HG02623 (cell line): ENCODE measurements around the gene PRKRIP1.
"Not testable (repeated sequence)": the region's sequence is repeated elsewhere in the genome, so short reads cannot be mapped to it uniquely, and the experiment has no call there.

Experiments used
- ATAC-seq: cut with Tn5 transposase; IDR thresholded peaks from one replicate; pipeline ENCODE4 v1.9.1; 2021; ENCODE audit warnings: moderate library complexity; ENCODE audit not compliant: unreplicated experiment

Gene PRKRIP1, protein sequence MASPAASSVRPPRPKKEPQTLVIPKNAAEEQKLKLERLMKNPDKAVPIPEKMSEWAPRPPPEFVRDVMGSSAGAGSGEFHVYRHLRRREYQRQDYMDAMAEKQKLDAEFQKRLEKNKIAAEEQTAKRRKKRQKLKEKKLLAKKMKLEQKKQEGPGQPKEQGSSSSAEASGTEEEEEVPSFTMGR

DNA sequence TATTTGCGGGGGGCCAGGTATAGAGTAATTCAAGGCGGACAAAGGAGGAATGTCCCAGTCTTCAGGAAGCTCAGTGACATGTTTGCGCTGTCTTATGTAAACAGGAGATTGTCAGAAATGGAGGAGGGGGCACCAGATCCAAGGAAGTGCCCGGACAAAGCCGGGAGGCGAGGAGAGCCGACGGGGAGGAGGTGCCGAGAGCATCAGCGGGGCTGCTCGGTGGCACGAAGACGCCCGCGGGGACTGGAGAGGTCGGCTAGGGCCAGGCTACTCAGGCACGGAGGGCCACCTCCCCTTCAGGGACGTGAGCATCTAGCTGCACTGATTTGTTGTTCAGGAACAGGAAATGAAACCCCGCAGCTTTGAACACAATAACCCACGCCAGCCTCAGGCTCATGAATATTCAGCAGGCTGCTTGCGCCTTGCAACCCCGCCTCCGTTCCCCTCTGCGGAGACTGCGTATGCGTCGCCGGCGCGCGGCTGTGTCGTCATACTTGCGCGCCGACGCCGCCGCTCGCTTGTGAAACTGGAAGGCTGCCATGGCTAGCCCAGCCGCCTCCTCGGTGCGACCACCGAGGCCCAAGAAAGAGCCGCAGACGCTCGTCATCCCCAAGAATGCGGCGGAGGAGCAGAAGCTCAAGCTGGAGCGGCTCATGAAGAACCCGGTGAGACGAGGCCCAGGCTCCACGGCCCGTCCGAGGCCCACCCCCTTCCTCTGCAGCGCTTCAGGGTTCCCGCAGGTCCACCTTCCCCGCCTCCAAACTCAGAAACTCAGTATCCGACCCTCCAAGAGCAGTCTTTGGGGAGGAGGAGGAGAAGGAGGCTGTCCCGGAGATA lies at the start of gene PRKRIP1:
Gene PRKRIP1, plus strand, starts transcription at position 491 of the 837 bp plus-strand sequence. Its CDS starts 49 bp downstream, at position 540.
- peak; percentile 97 for ATAC-seq

DNA sequence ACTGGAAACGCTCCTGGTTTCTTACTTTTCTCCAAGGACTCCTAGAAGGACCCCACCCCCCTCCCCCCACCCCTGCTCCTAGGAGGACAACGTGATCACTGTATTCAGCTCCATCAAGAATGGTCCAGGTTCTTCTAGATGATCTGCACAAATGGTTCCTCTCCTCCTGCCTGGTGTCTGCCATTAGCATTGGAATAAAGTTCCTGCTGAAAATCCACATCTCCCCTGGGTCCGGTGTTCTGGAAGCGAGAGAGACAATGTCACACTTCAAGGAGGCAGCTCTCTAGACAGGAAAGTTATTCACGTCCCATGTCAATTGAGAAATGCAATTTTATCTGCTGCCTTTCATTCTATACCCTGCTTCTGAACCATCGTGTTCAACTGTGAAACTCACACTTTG lies 49.2 kb upstream of the PRKRIP1 start:
- ATAC-seq, result not testable (repeated sequence)

DNA sequence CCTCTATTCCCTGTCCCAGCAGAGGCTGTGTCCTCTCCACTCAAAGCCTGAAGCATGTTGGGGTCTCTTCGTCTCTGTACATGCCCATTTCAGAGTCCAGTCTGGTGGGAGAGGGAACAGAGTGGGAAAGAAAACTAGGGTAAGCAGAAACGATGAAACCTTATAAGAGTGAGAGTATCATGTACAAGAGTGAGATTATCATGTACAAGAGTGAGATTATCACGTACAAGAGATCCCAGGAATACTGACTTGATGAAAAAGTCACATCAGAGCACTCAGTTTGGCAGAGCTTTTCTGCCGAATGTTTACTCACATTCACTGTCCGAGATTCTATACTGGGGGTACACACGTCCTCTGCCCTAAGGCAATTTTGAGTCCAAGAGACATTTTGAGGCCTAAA lies 39.8 kb upstream of the PRKRIP1 start, which contains the start of gene SPDYE6:
Gene SPDYE6, minus strand, starts transcription at position 101 of the 400 bp plus-strand sequence. CDS start 421 bp downstream, outside the sequence.
- ATAC-seq, result not testable (repeated sequence)

DNA sequence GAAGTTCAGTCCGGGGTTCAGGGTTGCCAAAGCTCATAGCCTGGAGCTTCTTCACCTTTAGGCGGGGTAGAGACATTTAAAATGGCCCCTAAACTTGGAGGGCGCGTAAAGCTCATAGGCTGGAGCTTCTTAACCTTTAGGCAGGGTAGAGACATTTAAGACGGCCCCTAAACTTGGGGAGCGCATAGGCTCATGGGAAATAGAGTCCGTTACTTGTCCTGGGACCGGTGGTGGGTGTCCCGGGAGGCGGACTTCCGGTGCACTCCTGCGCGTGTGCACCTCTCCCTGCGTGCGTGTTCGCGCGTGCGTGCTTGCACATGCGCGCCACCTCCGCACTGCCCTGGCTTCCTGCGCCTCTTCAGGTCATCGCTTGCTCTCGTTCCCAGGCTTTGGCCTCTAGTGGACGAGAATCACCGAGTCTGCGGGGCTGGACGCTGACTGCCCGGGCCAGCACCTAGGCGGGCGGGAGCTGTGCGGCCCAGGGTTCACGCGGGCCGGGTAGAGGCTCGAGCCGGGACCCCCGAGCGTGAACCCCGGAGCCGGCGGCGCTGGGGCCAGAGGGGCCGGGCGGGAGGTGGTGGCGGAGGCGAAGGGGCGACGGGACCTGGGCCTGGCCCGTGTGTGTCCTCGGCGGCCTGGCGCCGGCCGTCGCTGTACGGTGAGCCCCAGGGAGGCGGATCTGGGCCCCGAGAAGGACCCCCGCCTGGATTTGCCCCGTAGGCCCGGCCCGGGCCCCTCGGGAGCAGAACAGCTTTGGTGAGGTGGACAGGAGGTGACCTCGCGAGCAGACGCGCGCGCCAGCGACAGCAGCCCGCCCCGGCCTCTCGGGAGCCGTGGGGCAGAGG lies 32.4 kb upstream of the PRKRIP1 start:
- ATAC-seq, result peak; percentile 98

DNA sequence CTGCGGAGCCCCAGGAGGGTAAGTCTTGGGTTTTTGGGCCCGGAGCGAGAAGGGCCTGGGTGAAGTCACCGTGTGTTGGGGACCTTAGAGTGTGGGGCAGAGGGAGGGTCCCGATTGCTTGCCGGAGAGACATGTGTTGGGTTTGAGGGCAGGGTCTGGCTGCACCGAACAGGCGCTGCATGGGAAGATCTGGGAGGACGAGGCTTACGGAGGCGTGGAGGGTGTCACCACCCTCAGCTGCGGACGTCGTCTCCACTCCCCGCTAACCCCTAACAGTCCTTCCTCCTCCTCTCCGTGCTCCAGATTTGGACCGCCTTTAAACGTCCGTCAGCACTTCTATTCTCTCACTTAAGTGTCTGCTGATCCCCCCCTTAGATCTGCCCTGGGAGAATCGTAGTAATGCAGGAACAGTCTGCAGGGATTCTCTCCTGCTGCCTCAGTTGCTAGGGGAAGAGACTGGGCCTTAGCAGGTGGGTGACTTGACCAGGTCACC lies 31.7 kb upstream of the PRKRIP1 start:
- not testable (repeated sequence) for ATAC-seq

DNA sequence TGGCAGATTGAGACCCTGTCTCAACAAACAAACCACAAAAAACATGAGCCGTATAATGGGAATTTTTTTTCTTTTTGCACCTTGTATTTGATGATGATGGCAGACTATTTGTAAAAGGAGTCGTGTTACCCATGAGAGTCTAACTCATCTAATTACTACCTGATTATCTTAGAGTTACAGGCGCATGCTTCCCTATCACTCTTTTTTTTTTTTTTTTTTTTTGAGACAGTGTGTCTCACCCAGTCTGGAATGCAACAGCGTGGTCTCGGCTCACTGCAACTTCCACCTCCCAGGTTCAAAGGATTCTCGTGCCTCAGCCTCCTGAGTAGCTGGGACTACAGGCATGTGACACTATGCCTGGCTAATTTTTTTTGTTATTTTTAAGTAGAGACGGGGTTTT lies 30.8 kb upstream of the PRKRIP1 start:
- ATAC-seq, result not testable (repeated sequence)

DNA sequence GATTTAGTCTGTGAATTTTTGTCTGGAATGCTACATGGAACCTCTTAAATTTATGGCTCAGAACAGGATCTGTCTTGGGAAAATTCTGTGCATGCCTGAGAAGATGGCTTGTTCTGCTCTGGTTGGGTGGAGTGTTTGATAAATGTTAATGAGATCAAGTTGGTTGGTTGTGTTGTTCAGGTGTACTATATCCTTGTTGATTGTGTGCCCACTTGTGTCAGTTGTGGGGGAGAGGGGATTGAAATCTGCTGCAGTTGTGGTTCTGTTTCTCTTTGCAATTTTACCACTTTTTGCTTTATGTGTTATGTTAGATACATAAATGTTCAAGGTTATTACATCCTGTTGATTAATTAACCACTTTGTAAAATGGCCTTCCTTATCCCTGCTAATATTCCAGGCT lies 26.1 kb upstream of the PRKRIP1 start:
- not testable (repeated sequence) for ATAC-seq

DNA sequence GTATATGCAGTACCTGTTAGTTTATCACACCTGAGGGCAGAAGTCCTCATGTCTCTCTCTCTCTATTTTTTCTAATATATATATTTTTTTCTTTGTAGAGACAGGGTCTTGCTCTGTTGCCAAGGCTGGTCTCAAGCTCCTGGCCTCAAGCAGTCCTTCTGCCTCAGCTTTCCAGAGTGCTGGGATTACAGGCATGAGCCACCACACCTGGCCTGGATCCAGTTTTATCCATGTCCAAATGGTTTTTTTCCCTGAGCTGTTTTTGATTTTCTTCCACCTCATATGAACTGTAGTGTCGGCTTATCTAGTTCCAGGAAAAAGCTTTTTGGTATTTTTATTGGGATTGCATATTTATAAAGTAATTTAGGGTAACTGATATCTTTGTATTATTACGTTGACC lies 23.4 kb upstream of the PRKRIP1 start:
- not testable (repeated sequence) for ATAC-seq

DNA sequence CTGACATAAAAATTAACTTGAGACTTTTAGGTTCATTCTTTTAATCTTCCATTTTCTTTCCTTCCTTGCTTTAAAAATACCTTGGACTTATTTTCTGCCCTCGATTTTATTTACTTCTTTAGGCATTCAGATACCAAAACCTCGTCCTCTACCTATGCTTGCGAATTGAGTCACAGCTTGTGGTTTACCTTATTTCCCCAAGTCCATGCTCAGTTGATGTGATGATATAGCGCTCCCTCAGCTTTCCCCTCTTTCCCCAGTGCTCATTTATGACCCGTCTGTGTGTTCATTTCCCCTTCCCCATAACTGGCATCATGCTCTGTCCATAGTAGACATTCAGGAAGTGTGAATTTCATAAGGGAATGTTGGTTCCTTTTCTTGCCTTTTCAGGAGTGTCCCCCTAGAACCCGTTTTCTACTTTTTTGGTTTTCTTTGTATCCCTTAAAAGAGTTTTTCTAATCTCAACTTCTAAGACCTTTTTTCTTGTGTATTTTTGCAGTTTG lies 19.1 kb upstream of the PRKRIP1 start:
- no peak for ATAC-seq

DNA sequence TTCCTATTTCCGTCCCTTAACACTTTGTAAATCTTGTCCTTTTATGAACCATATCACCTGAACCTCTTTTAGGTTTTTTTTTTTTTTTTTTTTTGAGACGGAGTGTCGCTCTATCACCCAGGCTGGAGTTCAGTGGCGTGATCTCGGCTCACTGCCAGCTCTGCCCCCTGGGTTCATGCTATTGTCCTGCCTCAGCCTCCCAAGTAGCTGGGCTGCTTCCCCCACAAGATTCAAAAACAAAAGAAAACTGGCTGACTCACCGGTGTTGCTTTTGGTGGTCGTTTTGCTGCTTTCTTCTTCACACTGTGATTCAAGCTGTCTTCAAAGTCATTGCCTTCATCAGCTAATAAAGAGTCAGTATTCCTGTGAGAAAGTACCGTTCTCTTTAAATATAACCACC lies 15.3 kb upstream of the PRKRIP1 start:
- not testable (repeated sequence) for ATAC-seq

DNA sequence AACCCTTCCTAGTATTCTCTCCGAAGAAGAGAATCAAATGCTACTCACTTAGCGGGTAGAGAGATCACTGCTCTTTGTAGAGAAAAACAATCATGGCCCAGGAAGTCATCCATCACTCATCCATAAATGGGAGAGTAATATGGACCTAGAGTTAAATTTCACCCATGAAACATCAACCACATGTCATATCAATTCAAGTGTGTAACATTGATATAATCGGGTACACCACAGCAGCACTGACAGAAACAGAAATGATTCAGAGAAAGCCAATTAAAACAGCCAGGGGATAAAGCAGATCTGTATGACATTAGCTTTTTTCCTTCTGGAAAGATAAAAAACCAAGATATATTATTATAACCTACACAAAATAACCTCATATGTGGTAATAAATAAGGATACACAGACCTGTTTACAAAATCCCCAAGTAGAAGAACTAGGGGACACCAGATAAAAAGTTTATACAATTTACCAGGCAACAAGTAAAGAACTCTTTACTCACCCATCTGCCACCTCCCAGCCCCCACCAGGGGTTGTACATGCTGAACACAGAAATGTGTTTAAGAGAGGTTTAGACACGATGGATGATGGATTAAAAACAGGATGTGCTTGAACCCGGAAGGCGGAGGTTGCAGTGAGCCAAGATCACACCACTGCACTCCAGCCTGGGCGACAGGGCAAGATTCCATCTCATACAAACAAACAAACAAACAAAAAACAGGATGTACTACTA lies 14.3 kb upstream of the PRKRIP1 start:
- not testable (repeated sequence) for ATAC-seq

DNA sequence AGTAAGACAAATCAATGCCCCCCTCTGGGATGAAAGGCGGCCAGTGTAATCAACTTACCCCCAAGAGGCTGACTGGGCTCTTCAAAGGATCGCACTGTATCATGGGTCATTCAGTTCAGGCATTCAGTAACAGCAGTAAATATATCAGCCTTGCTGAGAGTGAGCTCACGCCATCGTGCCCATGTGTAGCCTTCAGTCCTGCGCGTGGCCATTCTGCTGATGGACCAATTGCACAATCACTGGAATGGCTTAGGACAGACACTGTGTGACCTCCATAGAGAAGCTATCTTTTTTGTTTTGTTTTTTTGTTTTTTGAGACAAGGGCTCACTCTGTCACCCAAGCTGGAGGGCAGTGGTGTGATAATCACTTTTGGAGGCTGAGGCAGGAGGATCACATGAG lies 9.1 kb upstream of the PRKRIP1 start:
- ATAC-seq, result no peak

DNA sequence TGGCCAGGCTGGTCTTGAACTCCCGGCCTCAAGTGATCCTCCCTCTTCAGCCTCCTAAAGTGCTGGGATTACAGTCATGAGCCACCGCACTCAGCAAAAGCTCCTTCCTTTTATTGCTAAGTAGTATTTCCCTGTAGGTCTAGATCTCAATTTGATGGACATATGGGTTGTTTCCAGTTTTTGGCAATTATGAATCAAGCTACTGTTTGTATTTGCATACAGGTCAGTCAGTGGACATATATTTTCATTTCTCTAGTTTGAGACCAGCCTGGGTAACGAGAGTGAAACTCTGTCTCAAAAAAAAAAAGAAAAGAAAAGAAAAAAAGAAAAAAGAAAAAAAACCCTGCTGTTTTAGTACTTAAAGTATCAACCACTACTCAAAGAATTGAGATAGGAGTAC lies 6.4 kb upstream of the PRKRIP1 start:
- no peak for ATAC-seq

DNA sequence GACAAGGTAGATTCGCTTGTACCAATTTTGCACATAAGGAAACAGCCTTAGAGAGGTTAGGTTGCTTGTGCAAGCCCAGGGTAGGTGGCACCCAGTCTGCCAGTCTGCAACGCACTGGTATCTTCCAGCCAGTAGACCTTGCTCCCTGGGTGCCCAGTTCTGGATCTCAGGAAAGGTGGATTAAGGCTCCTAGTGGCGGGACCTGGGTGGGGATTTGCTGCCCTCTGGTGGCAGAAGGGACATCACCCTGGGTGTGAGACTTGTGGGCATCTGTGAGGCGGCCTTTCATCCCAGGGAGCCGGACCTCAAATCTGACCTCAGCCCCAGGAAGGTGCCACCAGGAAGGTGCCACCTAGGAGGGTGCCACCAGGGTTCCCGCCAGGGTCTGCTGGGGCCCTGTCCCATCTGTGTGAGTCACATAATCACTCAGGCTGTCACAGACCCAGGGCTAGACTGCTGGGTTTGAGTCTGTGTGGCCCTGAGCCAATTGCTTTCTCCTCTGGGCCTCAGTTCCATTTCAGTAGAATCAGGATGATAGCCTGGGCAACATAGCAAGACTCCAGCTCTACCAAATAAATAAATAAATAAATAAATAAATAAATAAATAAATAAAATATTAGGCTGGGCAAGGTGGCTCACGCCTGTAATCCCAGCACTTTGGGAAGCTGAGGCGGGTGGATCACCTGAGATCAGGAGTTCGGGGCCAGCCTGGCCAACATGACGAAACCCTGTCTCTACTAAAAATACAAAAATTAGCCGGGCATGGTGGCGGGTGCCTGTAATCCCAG lies 5.3 kb upstream of the PRKRIP1 start:
- no peak for ATAC-seq

DNA sequence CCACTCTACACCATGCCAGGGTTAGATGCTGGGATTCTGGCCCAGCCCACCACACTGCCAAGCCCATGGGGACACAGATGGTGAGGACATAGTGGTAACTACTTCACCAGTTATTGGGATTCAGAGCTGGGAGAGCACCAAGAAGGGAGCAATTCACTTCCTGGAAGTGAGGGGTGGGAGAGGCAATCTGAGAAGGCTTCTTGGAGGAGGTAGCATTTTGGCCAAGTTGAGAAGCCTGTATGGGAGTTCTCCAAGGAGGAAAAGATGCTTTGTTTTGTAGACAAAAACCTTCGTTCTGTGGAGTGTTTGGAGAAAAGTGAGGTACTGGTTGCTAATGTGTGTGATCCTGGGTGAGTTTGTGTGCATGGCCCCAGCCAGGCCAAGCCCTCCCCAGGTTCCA lies 3.8 kb upstream of the PRKRIP1 start:
- no peak for ATAC-seq

DNA sequence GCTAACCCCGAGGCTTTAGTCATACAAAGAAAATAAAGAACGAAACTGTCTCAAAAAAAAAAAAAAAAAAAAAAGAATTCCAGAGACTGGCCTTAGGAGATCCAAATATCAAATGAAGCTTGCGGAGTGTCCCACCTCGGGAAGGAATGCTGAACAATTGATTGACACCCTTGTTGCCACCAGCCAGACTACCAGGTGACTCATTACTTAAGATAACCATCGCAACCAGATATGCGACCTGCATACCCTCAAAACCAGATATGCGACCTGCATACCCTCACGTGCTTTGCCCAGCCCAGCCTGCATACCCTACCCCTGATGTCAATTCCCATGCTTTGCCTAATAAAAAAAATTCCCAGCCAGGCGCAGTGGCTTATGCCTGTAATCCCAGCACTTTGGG lies 2.7 kb upstream of the PRKRIP1 start:
- ATAC-seq, result no peak

DNA sequence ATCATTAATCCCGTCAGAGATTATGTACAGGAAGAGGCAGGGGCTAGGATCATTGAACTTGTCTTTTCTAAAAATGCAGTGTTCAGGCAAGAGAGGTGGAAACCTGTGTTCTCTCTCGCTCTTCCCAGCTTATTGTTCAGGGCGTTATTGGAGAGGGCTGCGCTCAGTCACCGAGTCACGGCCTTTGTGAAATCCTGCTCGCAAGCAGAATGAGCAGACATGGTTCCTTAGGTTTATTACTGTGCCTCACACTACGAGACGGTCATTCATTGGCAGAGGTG lies 631 bp upstream of the PRKRIP1 start:
- peak; percentile 1 for ATAC-seq

DNA sequence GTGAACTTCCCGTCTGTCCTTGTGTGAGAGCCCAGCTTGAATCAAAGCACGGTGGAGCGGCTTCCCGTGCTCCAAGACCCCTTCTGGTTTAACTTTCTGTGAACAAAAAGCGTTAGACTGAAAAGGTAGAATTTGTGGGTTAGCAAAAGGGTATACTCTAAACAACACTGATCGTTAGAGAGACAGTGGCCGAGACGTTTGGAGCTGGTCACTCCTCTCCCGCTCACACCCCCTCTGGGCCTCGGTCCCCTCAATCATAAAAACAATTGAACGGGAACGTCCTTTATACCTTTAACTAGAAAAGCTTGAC lies 502 bp downstream of the PRKRIP1 start:
- ATAC-seq, result no peak

DNA sequence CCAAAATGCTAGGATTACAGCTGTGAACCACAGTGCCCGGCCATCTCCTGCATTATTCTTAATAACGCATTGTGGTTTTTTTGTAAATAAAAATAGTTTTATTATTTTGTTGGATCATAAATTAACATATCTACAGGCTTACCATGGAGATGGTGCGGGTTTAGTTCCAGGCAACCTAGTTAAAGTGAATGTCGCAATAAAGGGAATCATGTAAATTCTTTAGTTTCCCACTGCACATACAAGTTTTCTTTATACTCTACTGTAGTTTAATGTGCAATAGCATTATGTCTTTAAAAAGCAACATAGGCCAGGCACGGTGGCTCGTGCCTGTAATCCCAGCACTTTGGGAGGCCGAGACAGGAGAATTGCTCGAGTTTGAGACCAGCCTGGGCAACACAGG lies 2.4 kb downstream of the PRKRIP1 start:
- ATAC-seq, result no peak

DNA sequence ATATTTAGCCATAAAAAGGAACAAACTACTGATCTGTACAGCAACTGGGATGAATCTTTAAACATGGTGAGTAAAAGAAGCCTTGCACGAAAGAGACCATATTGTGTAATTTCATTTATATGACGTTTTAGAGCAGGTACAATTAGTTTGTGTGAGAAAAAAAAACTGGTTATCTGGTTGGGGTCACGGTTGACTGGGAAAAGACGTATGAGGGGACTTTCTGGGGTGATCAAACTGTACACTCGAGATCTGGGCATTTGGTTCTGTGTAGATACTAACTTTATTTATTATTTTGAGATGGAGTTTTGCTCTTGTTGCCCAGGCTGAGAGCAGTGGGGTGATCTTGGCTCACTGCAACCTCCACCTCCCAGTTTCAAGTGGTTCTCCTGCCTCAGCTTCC lies 4.2 kb downstream of the PRKRIP1 start:
- ATAC-seq, result no peak
